ENCODE measurements around the gene CENPU. TPM values are rescaled to one million over a fixed set of nuclear protein-coding genes. Genes with fewer than 3 reads are reported as not detected.

CENPU gene
- polyA plus RNA-seq, 1 donor from 2014 or later, result 13.0 TPM

GRCh38 chr4:184752496-184753275 is 18.8 kb upstream of the CENPU start (continued):
- TF ChIP-seq REST (IDR thresholded peaks at IDR 0.05; ENCODE audit: borderline replicate concordance) (no peak), EZH2 (IDR thresholded peaks at IDR 0.05; ENCODE audit: borderline replicate concordance, insufficient read depth, low read length, poor library complexity, severe bottlenecking) (no peak)

- no peak overlapping the region for H3K27ac ChIP-seq (ENCODE audit: low read length)
- H3K27me3 ChIP-seq (ENCODE audit: insufficient read depth, low read depth, low read length), result no peaks in the 10 kb centered on the region
- H3K9me2 ChIP-seq (ENCODE audit: insufficient read depth, low read length), result no peaks in the 10 kb centered on the region
- H3K36me3 ChIP-seq (ENCODE audit: insufficient read depth, low read length), result no peaks in the 10 kb centered on the region
- H3K79me2 ChIP-seq (replicated peaks; ENCODE audit: insufficient read depth, low read length), result no peaks in the 10 kb centered on the region
- no peak overlapping the region for H3K4me3 ChIP-seq (ENCODE audit: low read length)
- H3K9me3 ChIP-seq (ENCODE audit: low read length), result no peaks in the 10 kb centered on the region
- H2AFZ ChIP-seq (ENCODE audit: low read depth, low read length), result no peak overlapping the region
- no peak overlapping the region for H3K4me2 ChIP-seq (ENCODE audit: low read length)
- no peaks in the 10 kb centered on the region for H4K20me1 ChIP-seq (ENCODE audit: insufficient read depth)
- TF ChIP-seq EP300 (conservative IDR thresholded peaks at IDR 0.05; ENCODE audit: poor library complexity, severe bottlenecking) (no peak), EZH2 (IDR thresholded peaks at IDR 0.05; ENCODE audit: borderline replicate concordance, insufficient read depth, low read length, poor library complexity, severe bottlenecking) (no peak), TAF1 (IDR thresholded peaks at IDR 0.05; ENCODE audit: low read depth) (no peak), MXI1 (conservative IDR thresholded peaks at IDR 0.05; ENCODE audit: poor library complexity, severe bottlenecking) (no peak), REST (IDR thresholded peaks at IDR 0.05; ENCODE audit: borderline replicate concordance) (no peak), RAD21 (conservative IDR thresholded peaks at IDR 0.05) (no peak), POLR2AphosphoS5 (IDR thresholded peaks at IDR 0.05) (no peak), SMC3 (conservative IDR thresholded peaks at IDR 0.05; ENCODE audit: poor library complexity) (no peak)
- TF ChIP-seq, protein P1, sequence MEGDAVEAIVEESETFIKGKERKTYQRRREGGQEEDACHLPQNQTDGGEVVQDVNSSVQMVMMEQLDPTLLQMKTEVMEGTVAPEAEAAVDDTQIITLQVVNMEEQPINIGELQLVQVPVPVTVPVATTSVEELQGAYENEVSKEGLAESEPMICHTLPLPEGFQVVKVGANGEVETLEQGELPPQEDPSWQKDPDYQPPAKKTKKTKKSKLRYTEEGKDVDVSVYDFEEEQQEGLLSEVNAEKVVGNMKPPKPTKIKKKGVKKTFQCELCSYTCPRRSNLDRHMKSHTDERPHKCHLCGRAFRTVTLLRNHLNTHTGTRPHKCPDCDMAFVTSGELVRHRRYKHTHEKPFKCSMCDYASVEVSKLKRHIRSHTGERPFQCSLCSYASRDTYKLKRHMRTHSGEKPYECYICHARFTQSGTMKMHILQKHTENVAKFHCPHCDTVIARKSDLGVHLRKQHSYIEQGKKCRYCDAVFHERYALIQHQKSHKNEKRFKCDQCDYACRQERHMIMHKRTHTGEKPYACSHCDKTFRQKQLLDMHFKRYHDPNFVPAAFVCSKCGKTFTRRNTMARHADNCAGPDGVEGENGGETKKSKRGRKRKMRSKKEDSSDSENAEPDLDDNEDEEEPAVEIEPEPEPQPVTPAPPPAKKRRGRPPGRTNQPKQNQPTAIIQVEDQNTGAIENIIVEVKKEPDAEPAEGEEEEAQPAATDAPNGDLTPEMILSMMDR (IDR thresholded peaks at IDR 0.05; ENCODE audit: poor library complexity, severe bottlenecking), result no peak
- H3K9ac ChIP-seq (ENCODE audit: low read length), result no peak overlapping the region
- H3F3A ChIP-seq (ENCODE audit: insufficient read depth, low read length, poor library complexity, severe bottlenecking), result no peaks in the 10 kb centered on the region
These were observed 17.7 kb upstream of the CENPU start for GRCh38 chr4:184751585-184751956.
